ENCODE results near the gene CEP70. TPM values are rescaled to one million over a fixed set of nuclear protein-coding genes. Genes with fewer than 3 reads are reported as not detected.
A peak's percentile ranks its signal among the peaks of the same experiment; 100 is the strongest.

Gene CEP70
- total RNA-seq, 1 experiment from 2014 or later, result 32.6 TPM

DNA sequence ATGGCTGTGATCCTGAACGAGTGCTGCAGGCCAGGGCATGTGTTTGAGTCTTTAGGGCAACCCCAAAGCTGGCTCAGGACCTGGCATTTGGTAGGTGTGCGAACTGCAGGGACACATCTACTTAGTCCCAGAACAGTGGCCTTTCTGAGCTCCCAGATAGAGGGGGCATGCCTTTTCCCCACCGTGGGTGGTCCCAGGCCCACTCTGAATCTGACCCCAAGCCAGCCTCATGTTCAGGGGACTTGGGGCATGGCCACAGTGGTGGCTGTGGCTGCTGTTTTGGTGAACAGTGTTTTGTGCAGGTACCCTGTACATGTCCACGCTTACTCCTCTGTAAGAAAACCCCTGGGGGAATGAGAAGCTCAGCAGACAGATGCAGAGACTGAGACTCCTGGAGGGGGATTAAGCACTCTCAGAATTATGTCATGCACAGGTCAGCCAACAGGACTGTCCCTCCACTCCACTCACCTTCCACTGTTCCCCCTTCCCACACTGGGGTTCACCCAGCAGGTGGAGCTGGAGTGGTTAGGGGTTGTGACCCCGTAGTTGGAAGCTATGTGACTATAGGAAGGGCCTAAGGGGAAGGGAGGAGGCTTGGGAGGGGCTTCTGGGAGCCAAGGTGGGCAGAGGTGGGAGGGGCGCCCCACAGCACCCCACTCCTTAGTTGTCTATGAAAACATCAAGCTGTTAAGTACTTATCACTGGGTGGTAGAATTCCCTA is 143.2 kb downstream of the CEP70 start:
- no peaks in the 10 kb centered on the region for H3K9me3 ChIP-seq (ENCODE audit: control insufficient read depth, low read depth, low read length)
- H3K27ac Mint-ChIP-seq, result peak overlapping the region in 1 of 3 experiments; percentile 64; a peak in 1 of 7 replicates
- H3K18ac ChIP-seq (ENCODE audit: insufficient read length, low read depth, low read length), result no peak overlapping the region
- H3K4me1 ChIP-seq (ENCODE audit: insufficient read depth, low read length), result no peaks in the 10 kb centered on the region
- H3K9ac ChIP-seq (ENCODE audit: extremely low read depth, insufficient read length, low read length), result no peak overlapping the region
- no peaks in the 10 kb centered on the region for H3K9me3 Mint-ChIP-seq
- H3K4ac ChIP-seq (ENCODE audit: low read depth, low read length), result no peak overlapping the region
- H3K56ac ChIP-seq (ENCODE audit: insufficient read length, low read depth, low read length), result no peak overlapping the region
- H4K20me1 ChIP-seq (ENCODE audit: control insufficient read depth, insufficient read depth, insufficient read length), result no peaks in the 10 kb centered on the region
- H3K27me3 ChIP-seq (ENCODE audit: insufficient read depth, low read length), result no peaks in the 10 kb centered on the region
- H2AK5ac ChIP-seq (ENCODE audit: insufficient read length, low read length), result no peak overlapping the region
- H2BK120ac ChIP-seq (ENCODE audit: low read depth, low read length, poor library complexity, severe bottlenecking), result no peak overlapping the region
- no peaks in the 10 kb centered on the region for H3K79me1 ChIP-seq (ENCODE audit: insufficient read depth, low read depth, low read length, poor library complexity, severe bottlenecking)
- no peak overlapping the region for H3K27ac ChIP-seq (ENCODE audit: insufficient read length, low read depth, low read length)
- no peaks in the 10 kb centered on the region for H3K79me2 ChIP-seq (ENCODE audit: insufficient read depth, low read length)
- no peak overlapping the region for H3K4me2 ChIP-seq (ENCODE audit: insufficient read depth, insufficient read length, low read length)
- H2AFZ ChIP-seq (ENCODE audit: low read length), result no peak overlapping the region
- H2BK15ac ChIP-seq (ENCODE audit: low read depth, low read length), result no peak overlapping the region
- H4K8ac ChIP-seq (replicated peaks; ENCODE audit: insufficient read length, low read depth, low read length), result no peak overlapping the region
- H3K4me1 Mint-ChIP-seq, result peaks cover 13 to 17% of the 10 kb centered on the region in 2 experiments
- H3K4me3 Mint-ChIP-seq, result no peak overlapping the region; a peak in 1 of 5 replicates
- no CpG with 5 or more reads among the region's 6 CpGs for WGBS (ENCODE audit: extremely low coverage, insufficient read length, low lambda C conversion rate)
- no peaks in the 10 kb centered on the region for H3K23me2 ChIP-seq (ENCODE audit: insufficient read length, low read depth, low read length, poor library complexity, severe bottlenecking)
- H4K5ac ChIP-seq (ENCODE audit: insufficient read length, low read depth, low read length), result no peak overlapping the region
- H3T11ph ChIP-seq (ENCODE audit: low read length), result no peak overlapping the region
- no peak overlapping the region; the same call in 1 of the 2 replicates for H3K14ac ChIP-seq (ENCODE audit: insufficient read depth, low read length)
- DNase-seq, result peak; percentile 23
- no peaks in the 10 kb centered on the region for H3K27me3 Mint-ChIP-seq (ENCODE audit: low read depth)
- H4K91ac ChIP-seq (ENCODE audit: insufficient read length, low read depth, low read length), result no peak overlapping the region
- H2BK20ac ChIP-seq (ENCODE audit: low read depth, low read length, poor library complexity, severe bottlenecking), result no peak overlapping the region
- H3K36me3 Mint-ChIP-seq (ENCODE audit: insufficient read depth in 1 of 3, low read depth in 3 of 3), result peaks cover 3 to 5% (median 4%) of the 10 kb centered on the region in 3 experiments; a peak in 4 of 7 replicates
- TF ChIP-seq, protein P1, sequence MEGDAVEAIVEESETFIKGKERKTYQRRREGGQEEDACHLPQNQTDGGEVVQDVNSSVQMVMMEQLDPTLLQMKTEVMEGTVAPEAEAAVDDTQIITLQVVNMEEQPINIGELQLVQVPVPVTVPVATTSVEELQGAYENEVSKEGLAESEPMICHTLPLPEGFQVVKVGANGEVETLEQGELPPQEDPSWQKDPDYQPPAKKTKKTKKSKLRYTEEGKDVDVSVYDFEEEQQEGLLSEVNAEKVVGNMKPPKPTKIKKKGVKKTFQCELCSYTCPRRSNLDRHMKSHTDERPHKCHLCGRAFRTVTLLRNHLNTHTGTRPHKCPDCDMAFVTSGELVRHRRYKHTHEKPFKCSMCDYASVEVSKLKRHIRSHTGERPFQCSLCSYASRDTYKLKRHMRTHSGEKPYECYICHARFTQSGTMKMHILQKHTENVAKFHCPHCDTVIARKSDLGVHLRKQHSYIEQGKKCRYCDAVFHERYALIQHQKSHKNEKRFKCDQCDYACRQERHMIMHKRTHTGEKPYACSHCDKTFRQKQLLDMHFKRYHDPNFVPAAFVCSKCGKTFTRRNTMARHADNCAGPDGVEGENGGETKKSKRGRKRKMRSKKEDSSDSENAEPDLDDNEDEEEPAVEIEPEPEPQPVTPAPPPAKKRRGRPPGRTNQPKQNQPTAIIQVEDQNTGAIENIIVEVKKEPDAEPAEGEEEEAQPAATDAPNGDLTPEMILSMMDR (conservative IDR thresholded peaks at IDR 0.05), result no peak
- no peak overlapping the region for H3K23ac ChIP-seq (ENCODE audit: insufficient read length, low read depth, low read length)
- H2BK5ac ChIP-seq (ENCODE audit: insufficient read length, low read length), result no peak overlapping the region
- H2BK12ac ChIP-seq (ENCODE audit: insufficient read length, low read depth, low read length), result no peak overlapping the region

Measured in H9 (cell line).